Myocyte (in vitro differentiated cells): ENCODE results near the gene HAUS6. TPM values are rescaled to one million over a fixed set of nuclear protein-coding genes. Genes with fewer than 3 reads are reported as not detected.
A peak's percentile ranks its signal among the peaks of the same experiment; 100 is the strongest.
"Not testable (repeated sequence)": the region's sequence is repeated elsewhere in the genome, so short reads cannot be mapped to it uniquely, and the experiment has no call there.

Experiments
- DNase-seq: peaks from one replicate; pipeline ENCODE4 v3.0.0-alpha.2; 2012; ENCODE audit warnings: low read depth
- polyA plus RNA-seq: library from polyadenylated mRNA; unstranded; fragments of >200 nt; gene quantifications from one replicate; pipeline ENCODE4 v1.2.1, GENCODE V29; 2012; ENCODE audit warnings: missing spikeins
- total RNA-seq: library from RNA; depleted of rRNA; stranded (reverse); fragments of >200 nt; gene quantifications from 2 replicates; pipeline ENCODE4 v1.2.3, GENCODE V29; 2014

The HAUS6 gene, protein sequence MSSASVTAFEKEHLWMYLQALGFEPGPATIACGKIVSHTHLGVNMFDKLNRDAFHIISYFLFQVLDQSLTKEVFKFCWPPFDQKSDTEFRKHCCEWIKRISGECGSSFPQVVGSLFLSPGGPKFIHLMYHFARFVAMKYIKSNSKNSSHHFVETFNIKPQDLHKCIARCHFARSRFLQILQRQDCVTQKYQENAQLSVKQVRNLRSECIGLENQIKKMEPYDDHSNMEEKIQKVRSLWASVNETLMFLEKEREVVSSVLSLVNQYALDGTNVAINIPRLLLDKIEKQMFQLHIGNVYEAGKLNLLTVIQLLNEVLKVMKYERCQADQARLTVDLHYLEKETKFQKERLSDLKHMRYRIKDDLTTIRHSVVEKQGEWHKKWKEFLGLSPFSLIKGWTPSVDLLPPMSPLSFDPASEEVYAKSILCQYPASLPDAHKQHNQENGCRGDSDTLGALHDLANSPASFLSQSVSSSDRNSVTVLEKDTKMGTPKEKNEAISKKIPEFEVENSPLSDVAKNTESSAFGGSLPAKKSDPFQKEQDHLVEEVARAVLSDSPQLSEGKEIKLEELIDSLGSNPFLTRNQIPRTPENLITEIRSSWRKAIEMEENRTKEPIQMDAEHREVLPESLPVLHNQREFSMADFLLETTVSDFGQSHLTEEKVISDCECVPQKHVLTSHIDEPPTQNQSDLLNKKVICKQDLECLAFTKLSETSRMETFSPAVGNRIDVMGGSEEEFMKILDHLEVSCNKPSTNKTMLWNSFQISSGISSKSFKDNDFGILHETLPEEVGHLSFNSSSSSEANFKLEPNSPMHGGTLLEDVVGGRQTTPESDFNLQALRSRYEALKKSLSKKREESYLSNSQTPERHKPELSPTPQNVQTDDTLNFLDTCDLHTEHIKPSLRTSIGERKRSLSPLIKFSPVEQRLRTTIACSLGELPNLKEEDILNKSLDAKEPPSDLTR
- 13.5 and 15.4 TPM in 2 replicates for total RNA-seq
- polyA plus RNA-seq = 3.1 TPM

DNA sequence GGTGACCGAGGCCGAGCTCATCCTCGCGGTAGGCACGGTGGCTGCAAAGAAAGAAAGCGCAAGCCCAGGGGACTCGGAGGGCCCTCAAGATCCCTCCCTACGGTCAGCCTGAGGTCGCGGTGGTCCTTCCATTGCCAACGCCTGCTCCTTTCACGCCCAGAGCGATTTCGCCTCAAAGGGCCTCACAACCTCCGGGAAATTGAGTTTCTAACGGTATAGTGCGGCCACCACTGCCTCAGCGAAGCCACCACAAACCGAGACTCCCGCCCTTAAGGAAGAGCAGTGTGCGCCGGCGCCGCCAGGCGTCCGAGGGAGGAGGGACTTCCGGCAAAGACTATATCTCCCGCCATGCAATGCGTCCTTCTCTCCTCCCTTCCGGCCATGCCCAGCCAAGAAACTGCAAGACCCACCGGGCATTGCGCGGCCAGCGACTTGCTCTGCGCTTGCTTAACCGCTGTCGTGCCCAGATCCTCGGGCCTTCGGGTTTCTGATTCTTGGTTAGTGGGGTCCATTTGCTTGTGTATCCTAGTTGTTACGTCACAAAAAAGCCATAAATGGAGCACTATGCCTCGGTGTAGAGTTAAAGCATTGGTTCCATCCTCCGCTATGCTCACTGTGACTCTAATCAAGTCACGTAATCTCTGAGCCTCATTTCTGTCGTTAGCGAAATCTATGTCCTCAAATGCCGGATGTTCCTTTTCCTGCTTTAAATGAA, at the start of gene HAUS6:
TSS of gene HAUS6 (minus strand) at position 274 of the 715 bp plus-strand sequence. CDS start at position 21, 253 bp downstream.
- peak; percentile 98 for DNase-seq

DNA sequence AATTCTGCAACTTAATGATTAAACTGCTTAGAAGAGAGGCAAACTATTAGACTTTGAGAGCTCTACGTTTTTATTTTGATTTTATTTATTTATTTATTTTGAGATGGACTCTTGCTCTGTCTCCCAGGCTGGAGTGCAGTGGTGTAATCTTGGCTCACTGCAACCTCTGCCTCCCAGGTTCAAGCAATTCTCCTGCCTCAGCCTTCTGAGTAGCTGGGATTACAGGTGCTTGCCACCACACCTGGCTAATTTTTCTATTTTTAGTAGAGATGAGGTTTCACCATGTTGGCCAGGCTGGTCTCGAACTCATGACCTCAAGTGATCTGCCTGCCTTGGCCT, 49.4 kb upstream of the HAUS6 start:
- not testable (repeated sequence) for DNase-seq

DNA sequence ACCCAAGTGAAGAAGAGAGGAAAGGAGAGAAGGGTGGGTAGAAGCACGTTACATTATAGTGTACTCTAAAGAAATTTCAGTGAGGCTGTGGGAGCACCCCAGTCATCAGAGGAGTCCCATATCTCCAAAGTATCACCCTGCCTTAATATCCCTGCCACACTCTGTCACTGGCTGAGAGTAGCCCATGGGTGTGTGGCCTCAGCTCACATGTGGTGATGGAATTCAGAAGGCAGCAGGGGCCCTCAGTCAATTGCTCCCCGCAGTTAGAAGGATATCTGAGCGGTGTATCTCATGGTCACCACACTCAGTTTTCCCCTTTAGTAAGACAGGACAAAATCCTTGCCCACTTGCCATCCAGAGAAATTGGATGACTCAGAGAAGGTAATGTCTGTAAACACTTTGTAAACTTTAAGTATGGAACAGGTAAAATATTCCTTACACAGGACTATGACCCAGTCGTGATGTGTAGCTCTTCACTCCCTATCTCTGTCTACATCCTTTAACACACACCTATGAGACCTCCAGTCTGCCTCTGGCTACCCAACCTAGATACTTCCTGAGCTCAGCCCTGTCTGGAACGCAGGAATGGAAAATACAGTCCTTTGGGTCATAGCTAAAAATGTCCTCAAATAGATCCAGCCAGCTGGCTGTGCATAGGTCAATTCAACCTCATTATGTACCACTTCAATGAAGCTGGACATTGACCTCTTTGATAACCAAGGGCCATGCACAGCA, 48.9 kb upstream of the HAUS6 start:
- no peak for DNase-seq

DNA sequence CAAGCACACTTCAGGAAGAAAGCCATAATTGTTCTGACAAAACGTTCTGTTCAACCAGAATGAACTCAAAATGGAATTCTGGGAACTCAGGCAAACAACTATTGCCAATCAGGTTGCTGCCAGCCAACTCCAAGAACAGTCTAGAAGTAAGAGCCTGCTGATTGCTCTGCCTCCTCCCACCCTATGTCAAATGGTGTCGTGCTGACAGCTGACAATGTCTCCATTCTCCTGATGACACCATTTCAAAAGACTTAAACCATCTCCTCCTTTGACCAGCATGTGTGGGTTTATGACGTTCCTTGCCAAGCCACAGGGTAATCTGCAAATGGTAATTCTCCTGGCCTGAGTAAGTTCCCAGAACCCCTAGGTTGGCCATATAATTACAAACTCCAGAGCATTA, 46.5 kb upstream of the HAUS6 start:
- DNase-seq = peak; percentile 87

DNA sequence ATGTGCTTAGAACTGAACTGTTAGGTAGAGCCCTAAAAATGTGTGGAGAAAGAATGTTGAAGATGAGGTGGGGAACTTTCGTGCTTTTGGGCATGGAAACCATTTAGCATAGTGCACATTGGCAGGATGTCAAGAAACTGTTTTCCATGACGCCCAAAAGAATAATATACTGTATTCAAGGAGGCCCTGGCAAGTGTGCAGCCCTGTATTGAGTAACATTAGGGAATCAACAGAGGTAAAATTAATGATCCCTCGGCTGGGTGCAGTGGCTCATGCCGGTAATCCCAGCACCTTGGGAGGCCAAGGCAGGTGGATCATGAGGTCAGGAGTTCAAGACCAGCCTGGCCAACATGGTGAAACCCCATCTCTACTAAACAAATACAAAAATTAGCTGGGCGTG, 45.5 kb upstream of the HAUS6 start:
- no peak for DNase-seq

DNA sequence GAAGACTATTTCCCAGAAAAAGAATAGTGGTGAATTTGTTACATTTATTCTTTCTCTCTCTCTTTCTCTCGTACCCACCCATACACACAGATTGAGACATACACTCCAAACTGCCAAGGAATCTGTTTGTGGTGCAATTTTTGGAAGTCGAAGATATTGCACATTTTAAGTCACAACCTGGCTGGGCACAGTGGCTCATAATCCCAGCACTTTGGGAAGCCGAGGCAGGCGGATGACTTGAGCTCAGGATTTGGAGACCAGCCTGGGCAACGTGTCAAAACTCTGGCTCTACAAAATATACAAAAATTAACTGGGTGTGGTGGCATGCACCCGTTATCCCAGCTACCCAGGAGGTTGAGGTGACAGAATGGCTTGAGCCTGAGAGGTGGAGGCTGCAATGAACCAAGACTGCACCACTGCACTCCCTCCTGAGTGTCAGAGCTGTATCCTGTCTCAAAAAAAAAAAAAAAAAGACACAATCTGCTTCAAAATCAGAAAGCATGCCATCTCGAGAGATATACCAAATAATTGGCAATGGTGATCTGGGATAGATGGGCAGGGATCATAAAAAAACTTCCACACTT, 43.8 kb upstream of the HAUS6 start:
- no peak for DNase-seq

DNA sequence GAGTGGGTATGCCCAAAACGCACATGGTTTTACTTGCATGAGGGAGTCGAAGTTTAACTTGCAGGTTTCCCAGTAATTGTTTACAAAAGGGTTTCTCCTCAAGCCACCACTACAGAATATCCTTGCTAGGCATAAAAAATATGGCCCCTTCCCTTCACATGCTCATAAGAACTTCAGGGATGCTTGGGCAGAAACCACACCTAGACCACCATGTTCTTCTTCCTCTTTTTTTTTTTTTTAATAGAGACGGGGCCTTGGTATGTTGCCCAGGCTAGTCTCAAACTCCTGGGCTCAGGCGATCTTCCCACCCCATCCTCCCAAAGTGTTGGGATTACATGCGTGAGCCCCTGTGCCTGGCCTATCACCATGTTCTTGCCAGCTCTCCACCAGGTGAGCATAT, 43.2 kb upstream of the HAUS6 start:
- DNase-seq = no peak

DNA sequence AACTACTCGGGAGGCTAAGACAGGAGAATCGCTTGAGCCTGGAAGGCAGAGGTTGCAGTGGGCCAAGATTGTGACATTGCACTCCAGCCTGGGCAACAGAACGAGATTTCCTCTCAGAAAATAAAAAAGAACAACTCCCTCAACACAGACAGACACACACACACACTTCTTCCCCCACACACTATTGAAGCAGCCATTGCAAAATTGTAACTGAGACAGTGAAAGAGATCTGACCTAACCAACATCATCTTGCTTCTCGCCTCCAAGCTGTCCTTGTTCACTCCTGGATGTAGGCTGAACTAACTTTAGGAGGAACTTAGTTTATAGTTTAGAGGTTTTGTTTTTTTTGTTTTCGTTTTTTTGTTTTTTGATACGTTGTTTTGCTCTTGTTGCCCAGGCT, 37.6 kb upstream of the HAUS6 start:
- DNase-seq = no peak

DNA sequence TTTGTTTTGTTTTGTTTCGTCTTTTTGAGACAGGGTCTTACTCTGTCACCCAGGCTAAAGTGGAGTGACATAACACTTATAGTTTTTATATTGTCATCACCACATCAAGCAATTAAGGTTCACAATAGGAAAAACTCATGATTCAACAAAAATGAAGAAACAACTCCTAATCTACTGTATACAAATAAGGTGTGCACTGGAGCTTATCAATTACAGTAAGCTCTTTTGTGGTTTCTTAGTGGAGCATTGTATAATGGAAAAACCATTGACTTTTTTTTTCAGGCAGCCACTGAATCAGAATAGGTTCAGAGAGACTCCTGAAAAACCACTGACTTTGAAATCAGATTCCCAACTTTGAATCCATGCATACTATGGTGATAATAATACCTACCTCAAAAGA, 35.4 kb upstream of the HAUS6 start:
- DNase-seq = no peak

DNA sequence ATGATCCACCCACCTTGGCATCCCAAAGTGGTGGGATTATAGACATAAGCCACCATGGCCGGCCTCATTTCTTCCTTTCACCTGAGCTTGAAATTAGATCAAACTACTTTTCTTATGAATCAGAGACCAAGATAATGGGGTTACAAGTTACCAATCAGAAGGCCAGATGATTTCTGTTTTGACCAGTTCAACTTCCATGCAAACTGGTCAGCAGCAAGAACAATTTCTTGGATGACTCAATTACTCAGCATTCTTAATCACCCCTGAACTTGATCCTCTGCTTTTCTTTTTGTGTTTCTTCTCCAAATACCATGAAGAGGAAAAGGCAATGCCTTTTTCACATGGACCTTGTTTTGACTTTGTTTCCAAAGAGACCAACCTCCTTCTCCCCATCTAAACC, 34.6 kb upstream of the HAUS6 start:
- DNase-seq = no peak

DNA sequence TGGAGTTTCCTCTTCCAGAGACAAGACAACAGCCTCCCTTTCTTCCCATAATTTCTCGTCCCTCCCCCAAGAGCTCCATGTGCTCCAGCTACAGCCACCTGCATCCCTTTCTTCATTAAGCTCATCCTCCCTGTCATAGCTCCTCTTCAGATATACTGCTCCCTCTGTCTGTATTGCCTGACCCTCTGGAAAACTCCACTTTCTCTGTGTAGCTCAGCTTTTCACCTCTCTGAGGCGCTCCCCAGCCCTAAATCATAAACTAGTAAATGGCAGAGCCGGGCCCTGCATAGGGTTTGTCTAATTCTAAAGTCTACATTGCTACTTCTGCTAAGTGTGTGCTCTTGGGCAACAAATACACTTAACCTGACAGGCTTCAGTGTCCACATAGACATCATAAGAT, 33.4 kb upstream of the HAUS6 start:
- no peak for DNase-seq

DNA sequence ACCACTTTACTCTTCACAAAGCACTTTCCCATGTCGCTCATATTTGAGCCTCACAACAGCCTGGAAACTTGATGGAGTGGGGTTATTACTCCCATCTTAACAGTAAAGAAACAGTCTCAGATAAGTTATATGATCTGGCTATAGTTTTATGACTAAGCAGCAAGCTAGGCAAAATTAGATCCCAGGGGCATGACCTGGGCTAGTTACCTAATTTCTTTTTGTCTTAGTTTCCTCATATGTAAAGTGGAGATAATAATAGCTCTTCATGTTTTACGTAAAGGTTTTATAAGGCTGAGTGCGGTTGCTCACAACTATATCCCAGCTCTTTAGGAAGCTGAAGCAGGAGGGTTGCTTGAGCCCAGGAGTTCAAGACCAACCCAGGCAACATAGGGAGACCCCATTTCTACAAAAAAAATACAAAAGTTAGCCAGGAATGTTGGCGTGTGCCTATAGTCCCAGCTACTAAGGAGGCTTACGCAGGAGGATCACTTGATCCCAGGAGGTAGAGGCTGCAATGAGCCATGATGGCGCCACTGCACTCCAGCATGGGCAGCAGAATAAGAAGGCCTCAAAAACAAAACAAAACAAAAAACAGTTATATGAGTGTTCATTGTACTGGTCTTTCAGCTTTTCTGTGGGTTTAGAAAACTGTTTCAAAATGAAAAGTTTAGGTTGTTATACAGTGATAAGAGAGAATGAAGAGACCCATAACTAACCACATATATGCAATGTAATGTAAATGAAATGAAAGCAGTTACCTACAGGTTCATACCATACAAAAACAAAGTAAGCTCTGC, 31.0 kb upstream of the HAUS6 start:
- no peak for DNase-seq

DNA sequence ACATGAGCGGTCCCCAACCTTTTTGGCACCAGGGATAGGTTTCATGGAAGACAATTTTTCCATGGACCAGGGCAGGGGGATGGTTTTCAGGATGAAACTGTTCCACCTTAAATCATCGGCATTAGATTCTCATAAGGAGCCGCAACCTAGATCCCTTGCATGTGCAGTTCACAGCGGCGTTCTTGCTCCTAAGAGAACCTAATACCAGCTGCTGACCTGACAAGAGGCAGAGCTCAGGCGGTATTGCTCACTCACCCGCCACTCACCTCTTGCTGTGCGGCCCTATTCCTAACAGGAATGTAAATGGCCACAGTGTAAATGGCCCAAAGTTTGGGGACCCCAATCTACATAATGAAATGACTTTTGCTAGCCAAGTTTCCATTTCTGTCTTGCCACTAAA, 27.7 kb upstream of the HAUS6 start:
- no peak for DNase-seq

DNA sequence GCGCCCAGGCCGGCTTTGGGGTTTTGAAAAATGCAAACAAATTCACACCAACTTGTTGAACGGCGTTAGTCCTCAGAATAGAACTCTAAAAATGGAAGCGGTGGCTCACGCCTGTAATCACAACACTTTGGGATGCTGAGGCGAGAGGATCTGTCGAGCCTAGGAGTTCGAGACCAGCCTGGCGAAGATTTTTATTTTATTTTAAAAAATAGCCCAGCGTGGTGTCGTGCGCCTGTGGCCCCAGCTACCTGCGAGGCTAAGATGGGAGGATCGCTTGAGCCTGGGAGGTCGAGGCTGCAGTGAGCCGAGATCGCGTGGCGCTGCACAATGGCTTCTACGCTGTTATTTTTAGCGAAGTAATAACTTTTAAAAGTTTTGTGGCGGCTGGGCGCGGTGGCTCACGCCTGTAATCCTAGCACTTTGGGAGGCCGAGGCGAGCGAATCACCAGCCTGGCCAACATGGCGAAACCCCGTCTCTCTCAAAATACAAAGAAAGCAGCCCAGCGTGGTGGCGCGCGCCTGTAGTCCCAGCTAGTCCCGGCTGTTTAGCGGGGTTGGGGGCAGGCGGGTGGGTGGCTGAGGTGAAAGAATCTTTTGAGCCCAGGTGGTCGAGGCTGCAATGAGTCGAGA, 25.3 kb upstream of the HAUS6 start:
- peak; percentile 58 for DNase-seq

DNA sequence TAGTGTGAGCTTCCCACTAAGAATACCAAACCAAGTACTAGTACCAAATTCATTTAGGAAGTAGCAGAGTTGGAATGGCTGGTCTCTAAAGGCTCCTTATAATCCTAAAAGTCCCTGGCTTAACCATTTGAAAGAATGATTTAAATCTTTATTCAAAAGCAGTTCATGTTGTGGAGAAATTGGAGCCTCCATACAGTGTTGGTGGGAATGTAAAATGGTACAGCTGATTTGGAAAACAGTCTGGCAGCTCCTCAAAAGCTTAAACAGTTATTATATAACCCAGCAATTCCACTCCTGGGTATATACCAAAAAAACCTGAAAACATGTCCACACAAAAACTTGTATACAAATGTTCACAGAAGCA, 21.7 kb upstream of the HAUS6 start:
- no peak for DNase-seq

DNA sequence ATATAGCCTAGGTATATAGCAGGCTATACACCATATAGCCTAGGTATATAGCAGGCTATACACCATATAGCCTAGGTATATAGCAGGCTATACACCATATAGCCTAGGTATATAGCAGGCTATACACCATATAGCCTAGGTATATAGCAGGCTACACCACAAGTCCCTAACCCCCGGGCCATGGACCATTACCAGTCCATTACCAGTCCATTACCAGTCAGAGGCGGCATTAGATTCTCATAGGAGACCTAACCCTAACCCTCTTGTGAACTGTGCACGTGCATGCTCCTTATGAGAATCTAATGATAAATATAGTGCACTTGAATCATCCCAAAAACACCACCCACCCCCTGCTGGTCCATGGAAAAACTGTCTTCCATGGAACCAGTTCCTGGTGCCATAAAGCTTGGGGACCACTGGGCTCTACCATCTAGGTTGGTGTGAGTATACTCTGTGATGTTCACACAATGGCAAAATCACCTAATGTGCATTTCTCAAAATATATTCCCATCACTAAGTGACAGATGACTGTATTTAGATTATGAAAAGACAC, 19.9 kb upstream of the HAUS6 start:
- DNase-seq = no peak

DNA sequence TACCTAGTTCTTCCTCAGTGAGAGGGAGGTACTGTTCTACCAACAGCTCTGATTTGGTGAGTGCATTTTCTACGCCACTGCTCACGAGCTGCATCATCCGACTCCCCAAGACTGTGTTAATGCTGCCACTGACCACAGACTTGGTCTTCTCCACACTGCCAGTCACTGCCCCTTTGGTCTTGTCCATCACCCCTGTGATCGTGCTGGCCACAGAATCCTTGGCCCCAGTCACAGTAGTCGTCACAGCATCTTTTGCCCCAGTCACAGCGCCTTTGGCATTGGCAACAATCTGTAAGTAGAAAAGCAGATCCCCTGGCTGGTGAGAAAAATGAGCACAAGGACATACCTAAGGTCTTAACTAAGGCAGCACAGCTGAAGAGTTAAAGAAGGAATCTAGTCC, 18.2 kb upstream of the HAUS6 start:
- DNase-seq = no peak

DNA sequence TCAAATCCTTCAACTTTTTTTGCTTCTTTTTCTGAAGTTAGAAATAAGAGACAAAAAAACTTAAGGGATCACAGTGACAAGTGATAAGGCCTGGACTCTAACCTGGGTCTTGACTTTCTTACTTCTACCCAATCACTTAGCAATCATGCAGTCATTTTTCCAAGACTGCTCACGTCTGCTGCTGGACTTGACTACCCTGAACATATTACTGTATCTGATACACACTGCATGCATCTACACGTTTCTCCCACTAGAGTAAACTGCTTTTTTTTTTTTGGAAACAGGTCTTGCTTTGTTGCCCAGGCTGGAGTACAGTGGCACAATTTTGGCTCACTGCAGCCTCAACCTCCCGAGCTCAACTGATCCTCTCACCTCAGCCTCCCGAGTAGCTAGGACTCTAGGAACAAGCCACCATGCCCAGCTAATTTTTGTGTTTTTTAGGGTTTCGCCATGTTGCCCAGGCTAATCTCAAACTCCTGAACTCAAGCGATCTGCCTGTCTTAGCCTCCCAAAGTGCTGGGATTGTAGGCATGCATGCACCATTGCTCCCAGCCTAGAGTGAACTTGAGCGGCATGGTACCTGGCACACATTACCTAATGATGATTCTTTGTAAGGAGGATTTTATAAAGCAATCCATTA, 17.2 kb upstream of the HAUS6 start:
- no peak for DNase-seq

DNA sequence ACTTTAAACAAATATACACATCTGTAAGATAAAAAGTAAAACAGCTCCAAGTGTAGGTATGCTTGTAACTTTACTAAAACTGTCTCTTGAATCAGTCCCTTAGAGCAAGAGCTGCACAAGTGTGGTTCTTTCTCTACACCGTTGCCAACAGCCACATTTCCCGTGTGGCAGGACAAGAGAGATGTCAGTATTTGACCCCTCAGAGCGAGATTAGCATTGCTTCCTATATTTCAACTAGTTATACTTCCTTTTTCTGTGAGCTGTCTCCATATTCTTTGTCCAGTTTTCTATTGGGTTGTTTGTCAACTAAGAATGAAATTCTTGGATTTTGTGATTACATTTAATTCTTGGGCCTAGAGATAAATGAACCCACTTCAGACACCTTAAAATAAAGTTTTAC, 16.5 kb upstream of the HAUS6 start:
- no peak for DNase-seq
